GM18519 (cell line): ENCODE measurements around the gene ATP2A3.

Experiments used
- ATAC-seq: cut with Tn5 transposase; IDR thresholded peaks from one replicate; pipeline ENCODE4 v1.9.1; 2021; ENCODE audit warnings: mild to moderate bottlenecking, moderate library complexity; ENCODE audit not compliant: unreplicated experiment, low FRiP score

Gene ATP2A3

DNA sequence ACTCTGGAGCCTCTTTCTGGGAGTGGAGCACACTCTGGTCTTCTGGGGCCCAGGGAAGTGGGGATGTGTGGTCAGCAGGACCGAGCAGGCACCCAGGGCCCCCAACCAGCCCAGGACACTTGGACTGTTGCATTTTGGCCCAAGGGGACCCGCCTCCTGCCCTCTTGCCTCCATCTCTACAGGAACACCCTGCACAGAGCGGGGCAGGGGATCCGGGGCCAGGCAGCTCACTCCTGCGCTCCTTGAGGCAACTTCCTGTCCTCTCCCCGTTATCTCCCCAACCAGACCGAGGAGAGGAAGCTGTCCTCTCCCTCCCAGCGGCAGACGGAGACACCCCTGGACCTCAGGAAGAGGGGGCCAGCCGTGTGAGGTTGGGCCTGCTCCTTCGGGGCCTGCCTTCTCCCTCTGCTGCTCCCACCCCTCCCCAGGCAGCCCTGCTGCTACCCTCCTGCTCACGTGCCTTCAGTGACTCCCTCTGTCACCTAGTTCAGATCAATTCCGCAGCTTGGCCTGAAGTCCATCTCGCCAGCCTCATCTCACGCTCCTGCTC lies 10.0 kb upstream of the ATP2A3 start:
- no peak for ATAC-seq

DNA sequence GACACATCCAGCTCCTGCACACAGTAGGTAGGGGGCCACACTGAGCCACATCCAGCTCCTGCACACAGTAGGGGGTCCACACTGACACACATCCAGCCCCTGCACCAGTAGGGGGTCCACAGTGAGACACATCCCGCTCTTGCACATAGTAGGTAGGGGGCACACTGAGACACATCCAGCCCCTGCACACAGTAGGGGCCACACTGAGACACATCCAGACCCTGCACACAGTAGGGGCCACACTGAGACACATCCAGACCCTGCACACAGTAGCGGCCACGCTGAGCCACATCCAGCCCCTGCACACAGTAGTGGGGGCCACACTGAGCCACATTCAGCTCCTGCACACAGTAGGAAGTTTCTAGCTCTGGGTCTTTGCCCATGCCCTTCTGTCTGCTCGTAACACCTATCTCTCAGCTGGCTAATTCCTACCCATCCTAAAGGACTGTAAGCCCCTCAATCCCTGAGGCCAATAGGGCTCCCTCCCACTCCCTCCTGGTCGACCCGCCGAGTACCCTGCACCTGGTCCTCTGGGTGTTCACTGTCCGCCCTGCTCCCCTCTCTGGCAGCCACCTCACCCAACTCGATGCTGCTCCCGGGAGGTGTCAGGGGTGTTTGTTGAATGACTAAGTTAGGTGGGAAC lies 9.4 kb upstream of the ATP2A3 start:
- no peak for ATAC-seq

DNA sequence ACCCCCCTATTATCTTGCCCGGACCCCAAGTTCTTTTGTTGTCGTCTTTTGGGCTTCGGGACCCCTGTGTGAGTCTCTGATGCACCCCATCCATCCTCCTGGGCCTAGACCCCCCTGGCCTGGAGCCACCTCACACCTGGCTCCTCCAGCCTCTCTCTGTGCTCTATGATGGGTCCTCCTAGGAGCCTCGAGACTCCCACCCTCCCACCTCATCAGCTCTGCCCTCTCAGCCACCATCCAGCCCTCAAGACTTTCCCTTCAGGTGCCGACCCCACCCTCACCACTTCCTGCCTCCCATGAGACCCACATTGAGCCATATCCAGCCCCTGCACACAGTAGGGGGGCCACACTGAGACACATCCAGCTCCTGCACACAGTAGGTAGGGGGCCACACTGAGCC lies 8.7 kb upstream of the ATP2A3 start:
- no peak for ATAC-seq

DNA sequence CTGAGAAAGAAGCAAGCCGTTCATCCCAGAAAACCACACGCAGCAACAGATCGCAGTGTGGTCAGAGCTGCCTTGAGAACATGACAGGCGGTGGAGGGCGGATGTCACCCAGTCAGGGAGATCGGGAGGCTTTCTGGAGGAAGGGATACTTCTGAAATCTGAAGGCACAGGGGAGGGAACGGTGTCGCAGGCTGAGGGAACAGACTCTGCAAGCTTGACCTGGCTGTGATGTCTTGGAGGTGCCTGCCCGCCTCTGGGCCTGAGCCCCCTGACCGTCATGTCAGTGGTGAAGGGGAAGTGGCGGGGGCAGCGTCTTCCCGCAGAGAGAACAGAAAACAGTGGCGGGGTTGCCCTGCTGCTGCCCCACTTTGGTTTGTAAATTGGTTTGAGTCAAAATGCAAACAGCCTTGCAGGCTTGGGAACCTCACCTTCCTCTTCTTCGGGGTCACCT lies 8.1 kb upstream of the ATP2A3 start:
- ATAC-seq, result no peak

DNA sequence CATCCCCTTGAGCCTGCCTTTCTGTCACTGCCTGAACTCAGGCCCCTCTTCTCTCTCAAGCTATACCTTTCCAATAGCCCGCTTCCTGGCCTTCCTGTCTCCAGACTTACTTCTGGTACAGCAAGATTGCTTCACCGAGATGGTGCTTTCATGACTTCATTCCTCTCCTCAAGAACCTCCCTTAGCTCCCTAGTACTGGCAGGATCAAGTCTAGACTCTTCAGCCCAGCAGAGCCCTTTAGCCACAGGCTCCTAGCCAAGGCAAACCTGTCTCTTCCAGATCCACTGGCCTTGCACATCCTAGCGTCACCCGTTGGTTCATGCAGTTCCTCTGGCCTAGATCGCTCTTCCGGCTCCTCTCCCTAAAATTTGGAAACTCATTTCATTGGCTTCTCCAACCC lies 6.4 kb upstream of the ATP2A3 start:
- no peak for ATAC-seq

DNA sequence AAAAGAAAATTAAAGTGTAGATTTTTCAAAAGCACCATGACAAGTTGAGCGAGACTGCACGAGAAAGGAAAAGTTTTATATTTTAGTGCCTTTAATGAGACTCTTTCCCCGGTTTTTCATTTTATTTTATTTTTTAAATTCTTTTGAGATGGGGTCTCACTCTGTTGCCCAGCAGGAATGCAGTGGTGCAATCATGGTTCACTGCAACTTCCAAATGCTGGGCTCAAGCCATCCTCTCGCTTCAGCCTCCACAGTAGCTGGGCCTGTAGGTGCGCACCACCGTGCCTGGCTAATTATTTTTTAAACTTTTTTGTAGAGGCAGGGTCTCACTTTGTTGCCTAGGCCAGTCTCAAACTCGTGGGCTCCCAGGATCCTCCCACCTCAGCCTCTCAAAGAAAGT lies 5.7 kb upstream of the ATP2A3 start:
- no peak for ATAC-seq

DNA sequence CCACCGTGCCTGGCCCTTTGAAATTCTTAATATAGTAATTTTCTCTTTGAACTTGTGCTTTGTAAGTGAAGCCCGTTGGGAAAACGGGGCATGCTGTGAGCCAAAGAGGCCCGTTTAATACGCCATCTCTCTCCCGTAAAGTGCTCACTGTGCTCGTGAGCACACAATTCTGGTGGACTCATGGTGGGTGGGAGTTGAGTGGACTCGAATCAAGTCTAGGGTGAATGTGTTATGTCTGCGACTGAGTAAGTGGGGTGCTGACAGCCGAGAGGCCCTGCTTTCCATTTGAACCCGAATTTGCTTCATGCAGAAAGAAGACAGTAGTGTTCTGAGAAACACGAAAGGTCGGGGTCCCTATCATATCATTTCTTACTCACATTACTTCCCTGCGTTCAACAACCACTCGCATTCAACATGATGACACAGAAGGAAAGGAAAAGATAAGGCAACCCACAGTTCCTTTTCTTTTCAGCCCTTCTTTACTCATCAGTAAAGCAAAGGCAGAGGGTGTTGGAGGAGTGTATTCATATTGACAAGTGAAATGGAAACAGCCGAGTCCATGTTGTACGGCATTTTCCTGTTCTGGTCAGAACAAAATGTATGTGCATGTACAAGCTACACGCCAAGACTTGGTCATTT lies 4.8 kb upstream of the ATP2A3 start:
- ATAC-seq, result no peak

DNA sequence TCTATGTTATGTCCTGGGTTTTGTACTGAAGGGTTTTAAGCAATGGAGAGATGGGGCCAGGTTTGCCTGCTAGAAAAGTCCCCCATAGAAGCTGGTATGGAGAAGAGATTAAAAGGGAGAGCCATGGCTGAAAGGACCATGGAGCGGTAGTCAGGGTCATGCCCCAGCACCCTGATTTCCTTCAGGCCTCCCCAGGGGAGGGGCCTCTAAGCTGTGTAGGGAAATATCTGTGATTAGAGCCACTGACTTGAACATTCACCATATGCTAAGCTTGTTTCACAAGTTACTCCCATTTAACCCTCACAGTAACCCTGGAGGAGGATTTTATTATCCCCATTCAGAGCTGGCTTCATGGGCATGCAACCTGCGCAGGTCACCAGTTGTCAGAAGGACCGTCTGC lies 3.8 kb upstream of the ATP2A3 start:
- no peak for ATAC-seq

DNA sequence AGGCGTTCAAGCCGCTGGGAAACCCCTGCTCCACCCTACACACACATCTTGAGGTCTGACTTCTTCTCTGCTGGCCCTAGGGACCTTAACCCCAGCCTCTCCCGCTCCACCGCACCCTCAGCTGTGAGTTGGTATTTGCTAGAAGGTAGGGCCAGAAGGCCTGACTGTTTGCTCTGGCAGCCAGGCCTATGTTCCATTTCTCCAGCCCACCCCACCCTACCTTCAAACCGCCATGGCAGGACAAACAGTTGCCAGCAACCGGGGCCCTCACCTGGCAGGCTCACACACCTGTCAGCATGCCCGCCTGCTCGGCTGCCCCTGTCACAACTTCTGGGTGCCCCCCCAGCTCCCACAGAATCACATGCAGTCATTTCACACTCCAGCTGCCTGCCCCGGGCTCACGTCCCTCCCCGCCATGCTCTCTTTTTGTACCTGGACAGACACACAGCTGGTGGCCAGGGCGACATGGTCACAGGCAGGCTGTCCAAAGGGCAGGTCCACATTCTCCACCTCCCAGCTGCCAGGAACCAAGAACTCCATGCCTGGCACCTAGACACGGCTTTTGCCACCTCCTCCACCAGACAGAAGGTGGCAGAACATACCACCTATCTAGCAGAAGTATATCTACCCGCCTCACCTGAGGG lies 2.6 kb upstream of the ATP2A3 start:
- ATAC-seq, result no peak

DNA sequence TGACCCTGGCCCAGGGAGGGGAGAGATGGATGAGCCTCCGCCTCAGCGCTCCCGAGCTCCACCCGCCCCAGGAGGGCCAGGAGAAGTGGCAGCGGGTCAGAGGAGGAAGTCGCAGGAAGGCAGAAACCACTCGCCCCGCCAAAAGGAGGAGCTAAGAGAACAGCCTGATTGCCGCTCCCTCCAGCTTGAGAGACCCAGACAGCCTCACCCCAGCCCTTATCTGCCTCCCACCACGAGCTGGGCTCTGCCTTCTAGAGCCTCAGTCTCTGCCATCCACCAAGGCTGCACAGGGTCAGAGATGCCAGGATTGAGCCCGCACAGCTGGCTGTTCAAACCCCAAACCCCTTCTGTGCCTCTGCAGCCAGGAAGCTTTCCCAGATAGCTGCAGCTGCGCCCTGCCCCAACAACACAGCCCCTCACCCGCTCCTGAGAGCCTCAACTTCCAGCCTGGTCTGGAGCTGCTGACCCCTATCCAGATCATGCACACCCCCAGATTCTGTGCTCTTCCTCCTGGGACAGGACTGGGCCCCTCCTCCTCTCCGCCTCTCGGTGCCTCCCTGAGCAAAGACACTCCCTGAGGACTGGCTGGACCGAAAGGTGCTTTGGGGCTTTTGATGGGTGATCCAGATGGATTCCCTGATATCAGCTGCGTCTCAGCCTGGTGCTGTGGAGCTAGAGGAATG lies 1.0 kb upstream of the ATP2A3 start:
- no peak for ATAC-seq

DNA sequence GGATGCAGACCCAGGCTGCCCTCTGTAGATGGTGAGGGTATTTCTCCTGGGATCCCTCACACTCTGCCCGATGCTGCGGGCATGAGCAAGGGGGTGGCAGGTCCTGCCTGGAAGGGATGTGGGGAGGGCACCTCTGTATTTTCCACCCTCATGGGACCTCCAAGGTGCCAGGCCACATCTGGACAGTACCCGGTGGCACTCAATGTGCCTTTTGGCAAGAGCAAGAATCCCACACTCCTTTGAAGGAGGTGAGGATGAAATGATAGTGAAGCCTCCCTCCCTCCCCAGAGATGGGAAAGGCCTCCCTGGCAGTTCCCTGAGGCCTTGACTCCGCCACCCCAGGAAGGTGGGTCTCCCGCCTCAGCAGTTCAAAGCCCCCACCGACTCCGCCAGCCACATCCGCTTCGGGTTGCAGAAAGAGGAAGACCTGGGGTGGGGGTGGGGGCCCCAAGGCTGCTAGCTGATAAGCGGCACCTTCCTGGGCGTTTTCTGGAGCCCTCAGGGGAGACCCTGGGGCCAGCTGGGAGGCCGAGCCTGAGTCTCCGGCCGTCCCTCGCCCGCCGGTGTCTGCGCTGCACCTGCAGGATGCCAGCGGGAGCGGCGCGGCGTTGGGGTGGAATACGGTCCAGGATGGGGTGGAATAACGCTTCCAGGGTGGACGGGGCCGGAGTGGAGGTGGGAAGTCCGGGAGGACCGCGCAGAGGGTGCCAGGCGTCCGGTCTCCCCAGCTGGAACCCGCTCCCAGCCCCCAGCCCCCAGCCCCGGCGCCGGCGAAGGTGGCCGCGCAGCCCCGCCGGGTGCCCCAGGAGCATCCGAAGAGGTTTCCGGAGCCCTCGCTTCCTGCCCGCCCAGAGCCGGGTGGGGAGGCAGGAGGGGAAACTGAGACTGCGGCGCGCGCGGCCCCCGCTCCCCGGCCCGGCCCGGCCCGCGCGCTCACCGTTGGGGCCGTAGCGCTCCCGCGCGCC lies 718 bp downstream of the ATP2A3 start:
- no peak for ATAC-seq

DNA sequence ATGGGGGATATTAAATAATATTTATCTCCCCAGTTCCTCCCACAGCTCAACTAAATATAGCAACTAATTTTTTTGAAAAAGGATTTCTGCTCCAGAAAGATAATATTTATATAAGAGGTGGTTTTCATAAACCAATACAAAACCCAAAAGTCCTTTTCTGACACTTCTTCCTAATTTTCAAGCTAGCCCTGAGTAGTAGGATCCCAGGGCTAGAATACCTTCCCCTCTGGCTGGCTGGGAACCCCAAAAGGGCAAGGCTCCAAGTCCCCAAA lies 1.3 kb downstream of the ATP2A3 start:
- ATAC-seq, result no peak

DNA sequence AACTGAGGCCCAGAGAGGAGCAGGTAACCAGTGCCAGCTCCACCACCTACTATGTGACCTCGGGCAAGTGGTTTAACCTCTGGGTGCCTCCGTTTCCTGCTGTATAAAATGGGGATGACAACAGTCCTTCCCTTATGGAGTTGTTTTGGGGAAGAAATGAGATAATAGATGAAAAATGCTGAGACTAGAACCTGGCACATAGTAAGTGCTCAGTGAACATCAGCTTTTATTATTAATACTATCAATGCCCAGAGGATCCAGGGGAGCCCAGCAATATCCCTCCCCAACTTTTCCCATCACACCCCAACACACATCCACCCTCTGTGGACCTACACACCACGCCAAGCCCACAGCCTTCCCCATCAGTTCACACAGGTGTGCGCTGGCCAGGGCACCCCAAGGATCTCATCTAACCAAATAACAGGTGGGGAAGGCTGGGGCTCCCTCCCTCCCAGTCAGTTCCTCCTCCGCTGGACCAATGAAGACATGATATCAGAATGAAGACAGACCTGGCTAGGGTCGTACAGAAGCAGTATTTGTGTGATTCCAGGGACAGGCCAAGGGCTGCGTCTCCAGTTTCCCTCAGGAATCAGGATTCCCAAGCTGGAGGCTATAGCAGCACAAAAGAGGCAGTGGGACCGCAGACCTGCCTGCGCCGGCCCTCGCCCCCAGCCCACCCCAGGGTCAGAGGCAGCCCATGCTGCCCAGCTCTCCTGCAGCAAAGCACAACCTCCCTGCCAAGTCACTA lies 1.8 kb downstream of the ATP2A3 start:
- no peak for ATAC-seq

DNA sequence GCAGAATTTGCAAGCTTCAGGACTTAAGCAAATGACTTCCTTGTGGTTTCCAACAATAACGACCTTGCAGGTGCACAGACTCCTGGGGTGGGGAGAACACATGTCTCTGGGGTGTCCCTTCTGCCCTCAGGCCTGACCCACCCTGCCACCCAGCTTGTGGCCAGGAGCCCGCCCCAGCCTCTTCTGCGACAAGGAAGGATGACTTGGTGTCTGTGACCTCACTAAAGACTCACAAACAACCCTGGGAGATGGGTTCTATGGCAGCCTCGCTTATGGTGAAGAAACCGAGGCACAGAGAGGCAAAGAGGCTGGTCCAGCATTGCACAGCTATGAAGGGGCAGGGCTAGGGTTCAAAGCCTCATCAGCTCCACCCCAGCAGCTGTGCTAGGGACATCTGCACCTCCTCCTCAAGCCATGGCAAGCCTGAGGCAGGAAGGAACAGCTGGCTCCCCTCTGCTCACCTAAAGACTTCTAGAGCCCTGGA lies 2.6 kb downstream of the ATP2A3 start:
- ATAC-seq, result no peak

DNA sequence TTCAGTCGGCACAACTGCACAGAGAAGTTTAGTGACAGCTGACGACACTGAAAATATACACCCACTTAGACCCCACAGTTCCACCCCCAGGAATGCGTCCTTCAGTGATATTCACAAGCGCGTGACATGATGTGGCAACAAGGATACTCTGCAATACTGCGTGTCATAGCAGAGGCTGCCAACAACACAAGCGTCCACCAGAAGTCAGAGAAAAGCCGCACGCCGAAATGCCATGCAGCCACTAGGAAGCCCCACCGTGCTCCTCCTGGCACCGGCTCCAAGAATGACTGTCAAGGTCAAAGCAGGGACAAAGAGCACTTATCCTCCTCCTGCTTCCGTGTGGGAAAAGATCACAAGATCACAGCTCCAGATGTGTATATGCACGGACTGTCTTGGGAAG lies 3.5 kb downstream of the ATP2A3 start:
- no peak for ATAC-seq

DNA sequence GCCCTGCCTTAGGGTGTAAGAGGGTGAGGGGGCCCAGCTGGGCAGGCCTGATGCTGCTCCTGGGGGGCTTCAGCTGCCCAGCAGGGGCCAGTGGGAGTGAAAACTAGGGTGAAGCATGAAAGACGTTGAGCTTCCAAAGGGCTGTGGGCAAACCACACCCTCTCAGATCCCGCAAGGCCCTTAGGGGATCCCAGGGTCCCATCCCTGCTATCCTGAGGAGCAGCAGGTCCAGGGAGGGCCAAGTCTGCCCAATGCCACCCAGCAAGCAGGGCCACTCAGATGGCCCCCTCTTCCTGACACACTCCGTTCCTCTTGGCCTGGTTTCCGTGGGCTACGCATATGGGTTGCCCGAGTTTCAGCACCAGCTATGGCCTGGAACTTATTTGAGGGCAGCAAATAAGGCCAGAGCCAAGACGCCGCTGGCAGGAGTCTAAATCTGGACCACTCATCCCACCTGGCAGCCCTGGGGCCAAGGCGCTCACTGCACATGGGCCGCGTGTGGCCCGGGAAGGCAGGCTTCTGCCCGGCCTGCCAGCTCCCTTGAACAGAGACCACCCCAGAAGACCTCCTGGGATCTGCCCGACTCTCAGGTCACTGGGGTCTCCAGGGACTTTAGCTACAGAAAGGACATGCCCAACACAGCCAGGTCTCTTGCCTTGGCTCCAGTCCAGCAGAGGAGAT lies 4.2 kb downstream of the ATP2A3 start:
- no peak for ATAC-seq

DNA sequence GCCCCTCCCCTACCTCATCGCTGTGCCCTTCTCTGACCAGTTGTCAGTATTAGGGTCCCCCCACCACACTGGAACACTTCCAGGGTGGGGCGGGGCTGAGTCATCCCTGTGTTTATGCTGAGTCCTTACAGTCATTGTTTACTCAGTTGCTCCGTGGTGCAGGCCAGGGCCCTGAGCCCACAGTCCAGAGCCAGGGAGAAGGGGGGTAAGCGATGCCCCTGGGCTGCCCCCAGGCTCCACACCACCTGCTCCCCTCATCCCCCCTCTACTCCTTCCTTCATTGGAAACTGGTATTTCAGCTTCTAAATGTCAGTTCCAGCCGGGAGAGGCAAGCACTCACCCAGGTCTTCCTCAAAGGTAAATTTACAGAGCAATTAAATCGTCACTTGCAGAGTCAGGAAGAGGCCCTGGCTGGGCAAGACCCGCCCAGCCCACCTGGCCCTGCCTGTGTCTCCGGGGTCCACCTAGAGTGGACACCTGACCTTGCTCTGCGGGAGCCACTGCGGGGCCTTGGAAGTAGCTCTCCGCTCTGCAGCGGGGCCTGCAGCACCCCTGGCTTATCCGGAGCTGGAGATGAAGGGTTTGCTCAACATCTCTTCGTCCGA lies 4.8 kb downstream of the ATP2A3 start:
- ATAC-seq, result no peak

DNA sequence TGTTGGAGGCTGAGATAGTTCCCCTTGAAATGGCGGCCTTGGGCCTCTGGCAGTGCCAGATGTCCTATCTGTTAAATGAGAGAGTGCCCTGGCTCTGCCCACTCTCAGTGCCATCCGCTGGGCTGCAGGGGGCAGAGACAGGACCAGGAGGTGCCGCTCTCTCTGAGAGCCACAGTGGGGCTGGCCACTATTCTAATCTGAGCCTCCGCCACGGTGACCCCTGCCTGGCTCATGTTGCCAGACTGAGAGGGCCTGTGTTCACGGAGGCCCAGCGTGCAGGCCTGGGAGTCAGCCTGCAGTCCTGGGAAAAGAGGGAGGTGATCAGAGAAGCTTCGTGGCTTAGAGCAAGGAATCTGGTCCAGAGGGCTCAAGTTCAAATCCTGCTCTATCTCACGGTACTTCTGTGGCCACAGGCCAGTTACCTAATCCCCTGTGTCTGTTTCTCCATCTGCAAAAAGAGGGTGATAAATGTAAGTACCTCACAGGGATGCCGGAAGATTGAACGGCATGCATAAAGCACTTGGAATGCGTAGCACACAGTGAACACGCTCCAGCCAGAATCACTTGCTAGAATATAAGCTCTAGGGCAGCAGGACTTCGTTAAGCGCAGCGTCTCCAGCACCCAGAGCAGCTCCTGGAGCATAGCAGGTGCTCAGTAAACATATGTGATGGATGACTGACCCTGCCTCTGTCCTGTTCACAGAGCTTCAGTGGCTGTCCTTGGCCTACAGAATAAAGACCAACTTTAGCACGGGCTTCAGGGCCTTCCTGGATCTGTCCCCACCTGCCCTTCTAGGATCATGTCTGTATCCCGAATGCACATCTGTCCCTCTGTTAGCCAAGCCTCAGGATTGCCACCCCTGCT lies 6.3 kb downstream of the ATP2A3 start:
- ATAC-seq, result no peak
